OCI-LY7 (cell line): ENCODE results near the gene PTGES3L.

ENCODE experiments used
- EZH2phosphoT487 ChIP-seq: fragments of 200-600 bp; sonication (generic); IDR thresholded peaks from 2 replicates; pipeline ENCODE4 v1.6.1; 2018; ENCODE audit warnings: low read depth, borderline replicate concordance, mild to moderate bottlenecking, mixed run types, antibody characterized with exemption, low read length, moderate library complexity, mixed read lengths
- TF ChIP-seq, protein P1 (sequence below): fragments of 200-600 bp; sonication (generic); conservative IDR thresholded peaks from 2 replicates; pipeline ENCODE4 v1.5.1; 2014; ENCODE audit warnings: mild to moderate bottlenecking, antibody characterized with exemption, low read length, moderate library complexity, mixed read lengths

GRCh38 chr17:43010667-43011308 lies 30.9 kb upstream of the PTGES3L start:
- TF ChIP-seq, protein P1, sequence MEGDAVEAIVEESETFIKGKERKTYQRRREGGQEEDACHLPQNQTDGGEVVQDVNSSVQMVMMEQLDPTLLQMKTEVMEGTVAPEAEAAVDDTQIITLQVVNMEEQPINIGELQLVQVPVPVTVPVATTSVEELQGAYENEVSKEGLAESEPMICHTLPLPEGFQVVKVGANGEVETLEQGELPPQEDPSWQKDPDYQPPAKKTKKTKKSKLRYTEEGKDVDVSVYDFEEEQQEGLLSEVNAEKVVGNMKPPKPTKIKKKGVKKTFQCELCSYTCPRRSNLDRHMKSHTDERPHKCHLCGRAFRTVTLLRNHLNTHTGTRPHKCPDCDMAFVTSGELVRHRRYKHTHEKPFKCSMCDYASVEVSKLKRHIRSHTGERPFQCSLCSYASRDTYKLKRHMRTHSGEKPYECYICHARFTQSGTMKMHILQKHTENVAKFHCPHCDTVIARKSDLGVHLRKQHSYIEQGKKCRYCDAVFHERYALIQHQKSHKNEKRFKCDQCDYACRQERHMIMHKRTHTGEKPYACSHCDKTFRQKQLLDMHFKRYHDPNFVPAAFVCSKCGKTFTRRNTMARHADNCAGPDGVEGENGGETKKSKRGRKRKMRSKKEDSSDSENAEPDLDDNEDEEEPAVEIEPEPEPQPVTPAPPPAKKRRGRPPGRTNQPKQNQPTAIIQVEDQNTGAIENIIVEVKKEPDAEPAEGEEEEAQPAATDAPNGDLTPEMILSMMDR = no peak
- TF ChIP-seq EZH2phosphoT487 = no peak
